Measurements from ENCODE around the gene ASAP3.

DNA sequence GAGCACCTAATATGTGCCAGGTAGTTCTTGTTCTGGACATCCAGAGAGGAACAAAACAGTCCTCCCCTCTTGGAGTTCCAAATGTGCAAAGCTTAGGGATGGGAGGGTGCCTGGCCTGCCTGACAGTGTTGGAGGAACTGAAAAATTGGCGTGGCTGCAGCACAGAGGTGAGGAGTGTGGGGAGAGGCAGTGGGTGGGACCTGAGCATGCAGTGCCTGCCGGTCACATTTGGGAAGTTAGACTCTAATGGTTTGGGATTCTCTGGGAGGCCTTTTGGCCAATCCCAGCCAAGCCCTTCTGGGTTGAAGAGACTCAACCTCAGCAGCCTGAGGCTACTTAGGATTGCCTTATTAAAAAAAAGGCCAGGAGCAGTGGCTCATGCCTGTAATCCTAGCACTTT, 57.2 kb downstream of the ASAP3 start:
- TF ChIP-seq, protein P1, sequence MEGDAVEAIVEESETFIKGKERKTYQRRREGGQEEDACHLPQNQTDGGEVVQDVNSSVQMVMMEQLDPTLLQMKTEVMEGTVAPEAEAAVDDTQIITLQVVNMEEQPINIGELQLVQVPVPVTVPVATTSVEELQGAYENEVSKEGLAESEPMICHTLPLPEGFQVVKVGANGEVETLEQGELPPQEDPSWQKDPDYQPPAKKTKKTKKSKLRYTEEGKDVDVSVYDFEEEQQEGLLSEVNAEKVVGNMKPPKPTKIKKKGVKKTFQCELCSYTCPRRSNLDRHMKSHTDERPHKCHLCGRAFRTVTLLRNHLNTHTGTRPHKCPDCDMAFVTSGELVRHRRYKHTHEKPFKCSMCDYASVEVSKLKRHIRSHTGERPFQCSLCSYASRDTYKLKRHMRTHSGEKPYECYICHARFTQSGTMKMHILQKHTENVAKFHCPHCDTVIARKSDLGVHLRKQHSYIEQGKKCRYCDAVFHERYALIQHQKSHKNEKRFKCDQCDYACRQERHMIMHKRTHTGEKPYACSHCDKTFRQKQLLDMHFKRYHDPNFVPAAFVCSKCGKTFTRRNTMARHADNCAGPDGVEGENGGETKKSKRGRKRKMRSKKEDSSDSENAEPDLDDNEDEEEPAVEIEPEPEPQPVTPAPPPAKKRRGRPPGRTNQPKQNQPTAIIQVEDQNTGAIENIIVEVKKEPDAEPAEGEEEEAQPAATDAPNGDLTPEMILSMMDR (IDR thresholded peaks at IDR 0.05): no peak
- no peak for TF ChIP-seq EP300 (IDR thresholded peaks at IDR 0.05)

Measured in upper lobe of left lung (tissue), 4 donors.